Omental fat pad (tissue), 4 donors: ENCODE results near the gene SEMG1. TPM values are rescaled to one million over a fixed set of nuclear protein-coding genes. Genes with fewer than 3 reads are reported as not detected.

Experiments used
- ATAC-seq: fragments of 150-250 bp; one replicate; pipeline ENCODE4 v1.9.1; 2016; ENCODE audit warnings: mild to moderate bottlenecking, moderate library complexity; ENCODE audit not compliant: low FRiP score
- DNase-seq: peaks from one replicate; pipeline ENCODE4 v3.0.0-alpha.2; 2019; ENCODE audit warnings: low spot score
- CTCF ChIP-seq, 3 donors: fragments of 450-650 bp; IDR thresholded peaks; one replicate each; pipeline ENCODE4 v1.5.1; 2016 to 2017; ENCODE audit warnings: antibody characterized with exemption in 3 of 3, mild to moderate bottlenecking in 3 of 3, moderate library complexity in 2 of 3
- total RNA-seq, 4 donors: library from RNA; depleted of rRNA; stranded (reverse); fragments of >200 nt; gene quantifications; one replicate each; pipeline ENCODE4 v1.1.0, GENCODE V29; 2016

SEMG1 gene
- total RNA-seq, result not detected

DNA sequence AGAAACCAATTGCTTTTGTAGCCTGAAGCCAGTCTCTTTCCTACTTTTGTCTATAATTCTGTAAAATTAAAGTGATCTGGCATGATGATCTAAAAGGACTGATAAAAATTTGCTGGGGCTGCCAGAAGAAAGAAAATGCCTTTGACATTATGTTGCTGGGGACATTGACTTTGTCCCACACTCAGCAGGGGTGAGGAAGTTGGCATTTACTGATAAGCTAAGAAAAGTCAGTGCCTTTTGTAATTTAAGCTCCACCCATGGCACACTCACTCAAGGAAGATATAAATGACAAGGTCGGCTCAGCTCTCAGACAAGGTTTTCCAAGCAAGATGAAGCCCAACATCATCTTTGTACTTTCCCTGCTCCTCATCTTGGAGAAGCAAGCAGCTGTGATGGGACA lies at the start of gene SEMG1:
SEMG1 (plus strand) TSS at position 309 of the 400 bp plus-strand sequence; CDS start at position 330, 21 bp downstream.
- ATAC-seq, result no peak
- no peak for DNase-seq
- no peak for TF ChIP-seq CTCF (IDR thresholded peaks at IDR 0.05)

GRCh38 chr20:45157962-45158361 lies 48.9 kb upstream of the SEMG1 start:
- ATAC-seq (peak; percentile 87), DNase-seq (no peak)
- no peak for TF ChIP-seq CTCF (IDR thresholded peaks at IDR 0.05)

DNA sequence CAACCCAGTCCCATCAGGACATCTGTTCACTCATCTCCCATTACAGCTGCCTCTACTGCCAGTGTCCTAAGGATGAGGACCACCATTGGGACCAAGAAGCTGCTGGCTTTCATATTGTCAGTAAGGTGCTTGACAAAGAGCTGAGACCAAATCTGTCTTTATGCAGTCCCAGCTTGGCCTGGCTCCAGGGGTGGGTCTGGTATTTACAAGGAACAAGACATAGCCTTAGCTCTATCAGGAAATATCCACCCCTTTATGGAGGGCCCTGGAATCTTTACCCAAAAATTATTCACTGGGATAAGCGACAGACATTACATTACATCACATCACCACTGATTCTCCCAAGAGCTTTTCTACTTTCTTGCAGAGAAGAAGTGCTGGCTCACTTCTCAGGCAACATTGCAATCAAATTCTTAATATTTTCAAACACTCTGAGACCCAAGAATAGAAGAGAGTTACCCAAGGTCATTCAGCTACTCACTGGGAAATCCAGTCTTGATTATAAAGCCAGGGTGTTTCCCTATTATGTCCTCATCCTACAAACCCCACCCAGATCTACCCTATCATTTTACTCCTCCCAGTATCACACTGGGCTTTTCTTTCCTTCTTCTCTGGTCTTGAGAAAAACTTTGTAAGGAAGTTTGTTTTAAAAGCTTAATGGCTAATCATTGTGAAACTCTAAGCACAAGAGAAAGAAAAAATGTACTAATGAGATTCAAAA lies 43.6 kb upstream of the SEMG1 start:
- ATAC-seq, result no peak
- no peak for TF ChIP-seq CTCF (IDR thresholded peaks at IDR 0.05)
- no peak for DNase-seq

- ATAC-seq (no peak), DNase-seq (no peak)
- no peak for TF ChIP-seq CTCF (IDR thresholded peaks at IDR 0.05)
These were observed 41.9 kb upstream of the SEMG1 start for GRCh38 chr20:45164906-45165305.

DNA sequence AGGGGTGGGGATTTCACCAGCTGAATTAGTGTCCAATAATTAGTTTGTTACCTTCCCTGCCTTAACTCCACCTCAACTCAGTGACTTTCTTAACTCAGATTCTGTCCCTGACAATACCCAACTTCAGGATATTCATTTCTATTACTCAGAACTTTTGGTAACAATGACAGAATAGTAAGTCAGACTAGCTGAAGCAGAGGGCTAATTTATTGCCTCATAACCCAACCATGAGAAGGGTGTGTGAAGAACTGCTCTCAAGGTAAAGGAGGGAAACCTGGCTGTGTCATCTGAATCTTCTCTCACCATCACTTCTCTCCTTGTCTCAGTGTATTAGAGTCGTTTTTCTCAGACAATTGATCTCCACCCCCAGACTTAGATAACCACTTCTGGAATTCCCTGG lies 33.3 kb upstream of the SEMG1 start:
- ATAC-seq (no peak), DNase-seq (no peak)
- no peak for TF ChIP-seq CTCF (IDR thresholded peaks at IDR 0.05)

DNA sequence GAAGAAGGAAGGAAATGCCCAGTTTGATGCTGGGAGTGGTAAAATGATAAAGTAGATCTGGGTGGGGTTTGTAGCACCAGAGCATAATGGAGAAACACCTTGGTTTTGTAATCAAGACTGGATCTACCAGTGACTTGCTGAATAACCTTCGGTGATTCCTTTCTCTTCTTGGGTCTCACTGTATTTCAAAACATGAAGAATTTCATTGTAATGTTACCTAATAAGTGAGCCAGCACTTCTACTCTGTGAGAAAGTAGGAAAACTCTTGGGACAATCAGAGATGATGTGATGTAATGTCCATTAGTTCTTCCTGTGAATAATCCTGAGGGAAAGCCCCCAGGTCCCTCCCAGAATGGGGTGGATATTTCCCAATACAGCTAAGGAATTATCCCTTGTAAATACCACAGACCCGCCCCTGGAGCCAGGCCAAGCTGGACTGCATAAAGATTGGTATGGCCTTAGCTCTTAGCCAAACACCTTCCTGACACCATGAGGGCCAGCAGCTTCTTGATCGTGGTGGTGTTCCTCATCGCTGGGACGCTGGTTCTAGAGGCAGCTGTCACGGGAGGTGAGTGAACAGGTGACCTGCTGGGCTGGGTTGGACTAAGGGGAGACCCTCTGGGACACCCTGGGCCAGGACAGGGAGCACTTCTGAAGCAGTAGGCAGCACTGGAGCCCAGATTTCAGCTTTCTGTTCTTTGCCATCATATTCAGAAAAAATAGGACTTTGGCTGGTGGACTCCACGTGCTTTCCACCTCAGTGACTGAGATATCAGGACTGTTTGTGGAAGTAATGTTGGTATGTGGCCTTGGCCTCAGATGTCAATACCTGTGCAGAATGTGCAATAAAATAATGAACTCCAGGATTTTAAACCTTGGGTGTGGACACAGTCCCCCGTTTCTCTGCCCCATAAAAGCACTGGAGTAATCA lies 32.1 kb upstream of the SEMG1 start, which contains the start of gene PI3:
PI3 (plus strand) TSS at position 469 of the 931 bp plus-strand sequence; CDS start at position 490, 21 bp downstream.
- ATAC-seq (peak; percentile 87), DNase-seq (peak; percentile 55)
- TF ChIP-seq CTCF (IDR thresholded peaks at IDR 0.05), result no peak
